Measurements from ENCODE around the gene HCN1. TPM values are rescaled to one million over a fixed set of nuclear protein-coding genes. Genes with fewer than 3 reads are reported as not detected.
"Not testable (repeated sequence)": the region's sequence is repeated elsewhere in the genome, so short reads cannot be mapped to it uniquely, and the experiment has no call there.

HCN1 gene
- total and polyA plus RNA-seq, 11 donors, result 0.09 to 0.43 (median 0.15) TPM; not detected in 6

DNA sequence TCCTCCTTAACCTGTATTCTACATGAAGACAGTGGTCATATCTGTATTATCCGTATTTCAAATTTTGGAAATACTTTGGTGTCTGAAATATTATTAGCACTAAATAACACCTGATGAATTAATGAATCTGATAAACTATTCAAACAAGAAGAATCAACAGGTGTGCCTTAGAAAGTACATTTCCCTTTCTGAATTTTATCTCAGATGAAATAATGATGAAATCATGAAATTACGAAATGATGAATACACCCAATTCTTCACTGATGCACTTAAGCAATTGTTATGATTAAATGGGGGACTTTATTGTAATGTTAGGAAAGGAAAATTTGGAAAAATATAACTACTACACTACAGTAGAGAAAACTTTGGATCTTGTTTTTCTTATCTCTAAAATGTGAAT lies 313.6 kb downstream of the HCN1 start:
- 92 to 96% (median 96%) methylated on average over 2 of the region's 2 CpGs for WGBS, 4 donors
- no peak overlapping the region for H3K27ac ChIP-seq
- H3K9me3 ChIP-seq, result peaks cover 0 to 10% (median 0%) of the 10 kb centered on the region in 12 donors
- TF ChIP-seq CTCF (IDR thresholded peaks at IDR 0.05) (no peak), POLR2A (IDR thresholded peaks at IDR 0.05) (no peak)
- no peaks in the 10 kb centered on the region for H3K36me3 ChIP-seq
- ATAC-seq (no peak), DNase-seq (no peak)
- H3K27me3 ChIP-seq, result no peaks in the 10 kb centered on the region
- intact Hi-C loops (cut with DNase I), result no loop called here
- H3K4me3 ChIP-seq, result no peak overlapping the region
- H3K4me1 ChIP-seq, result peaks cover 0 to 10% (median 0%) of the 10 kb centered on the region in 12 donors

GRCh38 chr5:45376417-45376816 lies 319.8 kb downstream of the HCN1 start:
- intact Hi-C loops (cut with DNase I), result no loop called here
- no peak for ATAC-seq
- TF ChIP-seq POLR2A (IDR thresholded peaks at IDR 0.05), result no peak
- TF ChIP-seq CTCF (IDR thresholded peaks at IDR 0.05), result no peak

DNA sequence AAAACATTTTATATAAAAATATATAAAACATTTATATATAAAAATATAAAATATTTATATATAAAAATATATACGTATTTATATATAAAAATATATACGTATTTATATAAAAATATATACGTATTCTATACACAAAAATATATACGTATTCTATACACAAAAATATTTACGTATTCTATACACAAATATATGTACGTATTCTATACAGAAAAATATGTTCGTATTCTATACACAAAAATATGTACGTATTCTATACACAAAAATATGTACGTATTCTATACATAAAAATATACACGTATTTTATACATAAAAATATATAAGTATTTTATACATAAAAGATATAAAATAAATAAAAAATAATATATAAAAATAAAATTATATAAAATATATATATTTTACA lies 323.6 kb downstream of the HCN1 start:
- Histone ChIP-seq H3K27ac (no peak overlapping the region), H3K4me1 (no peaks in the 10 kb centered on the region), H3K4me3 (no peak overlapping the region), H3K27me3 (no peaks in the 10 kb centered on the region), H3K9me3 (no peaks in the 10 kb centered on the region), H3K36me3 (no peaks in the 10 kb centered on the region)
- no peak for TF ChIP-seq POLR2A (IDR thresholded peaks at IDR 0.05)
- no peak for TF ChIP-seq CTCF (IDR thresholded peaks at IDR 0.05)
- intact Hi-C loops (cut with DNase I), result no loop called here
- DNase-seq, result no peak
- no peak for ATAC-seq
- WGBS, 4 donors, result 88 to 94% (median 93%) methylated on average over 10 of the region's 10 CpGs

More at GRCh38 chr5:45376417-45376816, 319.8 kb downstream of the HCN1 start:
- no peak overlapping the region for H3K4me3 ChIP-seq
- 55 to 75% (median 64%) methylated on average over 2 of the region's 2 CpGs for WGBS, 4 donors
- no peaks in the 10 kb centered on the region for H3K36me3 ChIP-seq
- H3K27me3 ChIP-seq, result no peaks in the 10 kb centered on the region
- H3K9me3 ChIP-seq, result peaks cover 0 to 10% (median 0%) of the 10 kb centered on the region in 12 donors
- H3K27ac ChIP-seq, result no peak overlapping the region
- no peaks in the 10 kb centered on the region for H3K4me1 ChIP-seq
- no peak for DNase-seq

DNA sequence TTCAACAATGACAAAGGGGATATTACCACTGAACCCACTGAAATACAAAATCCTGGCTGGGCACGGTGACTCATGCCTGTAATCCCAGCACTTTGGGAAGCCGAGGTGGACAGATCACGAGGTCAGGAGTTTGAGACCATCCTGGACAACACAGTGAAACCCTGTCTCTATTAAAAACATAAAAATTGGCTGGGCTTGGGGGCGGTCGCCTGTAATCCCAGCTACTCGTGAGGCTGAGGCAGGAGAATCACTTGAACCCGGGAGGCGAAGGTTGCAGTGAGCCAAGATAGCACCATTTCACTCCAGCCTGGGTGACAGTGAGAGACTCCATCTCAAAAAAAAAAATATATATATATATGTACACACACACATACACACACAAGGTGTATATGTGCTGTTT lies 324.8 kb downstream of the HCN1 start:
- DNase-seq; H3K27me3 ChIP-seq; H3K36me3 ChIP-seq; H3K4me1 ChIP-seq; H3K4me3 ChIP-seq; H3K9me3 ChIP-seq; ATAC-seq; intact Hi-C loops (cut with DNase I); H3K27ac ChIP-seq: not testable (repeated sequence)
- 94 to 96% (median 95%) methylated on average over 8 of the region's 8 CpGs for WGBS, 4 donors
